Epithelial cell of esophagus (primary cell): ENCODE data around the gene IRF2.
"Not testable (repeated sequence)": the region's sequence is repeated elsewhere in the genome, so short reads cannot be mapped to it uniquely, and the experiment has no call there.

Experiments
- DNase-seq: peaks from one replicate; pipeline ENCODE4 v3.0.0; 2010; ENCODE audit warnings: low read depth
- H3K4me3 ChIP-seq: 2 replicates; pipeline ENCODE4 v1.5.1; 2011; ENCODE audit warnings: mild to moderate bottlenecking, low read length, control low read depth
- TF ChIP-seq, protein P1 (sequence below): IDR thresholded peaks from 2 replicates; pipeline ENCODE4 v1.5.1; 2011; ENCODE audit warnings: low read depth, mild to moderate bottlenecking, low read length, control low read depth, inconsistent platforms; ENCODE audit not compliant: insufficient read depth; ENCODE audit errors: missing control alignments

Gene IRF2

DNA sequence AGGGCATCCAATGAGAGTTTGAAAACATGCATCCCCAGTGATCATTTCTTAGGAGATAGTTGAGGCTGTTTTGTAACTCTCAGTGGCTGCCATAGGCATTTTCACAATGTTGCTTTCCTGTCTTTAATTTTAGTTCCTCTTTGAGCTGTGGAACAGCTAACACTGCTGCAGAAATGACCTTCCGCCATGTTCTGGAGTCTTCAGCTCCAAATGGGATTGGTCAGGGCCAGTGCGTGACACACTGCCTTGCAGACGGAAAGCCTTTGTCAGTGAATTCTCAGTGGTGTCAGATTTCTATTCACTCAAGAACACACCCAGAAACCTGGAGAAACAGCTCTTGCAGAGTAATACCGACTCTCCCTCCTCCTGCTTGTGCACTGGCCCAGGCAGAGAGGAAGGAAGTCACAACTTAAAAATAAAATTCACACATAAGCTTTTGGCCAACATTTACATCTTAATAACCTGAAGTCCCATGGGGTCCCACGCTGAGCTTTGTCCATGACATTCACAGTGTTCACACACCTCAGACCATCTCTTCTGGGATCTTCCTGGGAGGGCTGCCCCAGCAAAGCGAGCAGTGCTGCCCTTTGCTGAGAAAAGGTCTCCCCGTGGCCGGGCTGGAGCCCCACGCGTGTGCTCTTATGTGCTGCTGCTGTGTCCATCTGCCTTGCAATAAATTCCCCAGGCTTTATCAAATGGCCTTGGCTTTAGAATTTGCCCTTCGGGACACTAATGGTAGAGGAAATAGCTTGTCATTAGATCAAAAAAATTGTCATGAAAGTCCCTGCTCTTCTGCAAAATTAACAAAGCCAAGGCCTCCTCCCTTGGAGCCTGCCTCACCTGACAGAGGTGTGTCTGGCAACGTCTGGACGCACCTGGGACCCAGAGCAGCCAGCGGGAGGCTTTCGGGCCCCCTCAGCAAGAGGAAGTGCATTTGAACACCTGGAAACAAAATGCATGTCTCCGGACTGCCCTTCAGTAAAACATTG is 126.8 kb downstream of the IRF2 start:
- H3K4me3 ChIP-seq = no peak overlapping the region
- peak; percentile 95 for DNase-seq
- TF ChIP-seq, protein P1, sequence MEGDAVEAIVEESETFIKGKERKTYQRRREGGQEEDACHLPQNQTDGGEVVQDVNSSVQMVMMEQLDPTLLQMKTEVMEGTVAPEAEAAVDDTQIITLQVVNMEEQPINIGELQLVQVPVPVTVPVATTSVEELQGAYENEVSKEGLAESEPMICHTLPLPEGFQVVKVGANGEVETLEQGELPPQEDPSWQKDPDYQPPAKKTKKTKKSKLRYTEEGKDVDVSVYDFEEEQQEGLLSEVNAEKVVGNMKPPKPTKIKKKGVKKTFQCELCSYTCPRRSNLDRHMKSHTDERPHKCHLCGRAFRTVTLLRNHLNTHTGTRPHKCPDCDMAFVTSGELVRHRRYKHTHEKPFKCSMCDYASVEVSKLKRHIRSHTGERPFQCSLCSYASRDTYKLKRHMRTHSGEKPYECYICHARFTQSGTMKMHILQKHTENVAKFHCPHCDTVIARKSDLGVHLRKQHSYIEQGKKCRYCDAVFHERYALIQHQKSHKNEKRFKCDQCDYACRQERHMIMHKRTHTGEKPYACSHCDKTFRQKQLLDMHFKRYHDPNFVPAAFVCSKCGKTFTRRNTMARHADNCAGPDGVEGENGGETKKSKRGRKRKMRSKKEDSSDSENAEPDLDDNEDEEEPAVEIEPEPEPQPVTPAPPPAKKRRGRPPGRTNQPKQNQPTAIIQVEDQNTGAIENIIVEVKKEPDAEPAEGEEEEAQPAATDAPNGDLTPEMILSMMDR = no peak

DNA sequence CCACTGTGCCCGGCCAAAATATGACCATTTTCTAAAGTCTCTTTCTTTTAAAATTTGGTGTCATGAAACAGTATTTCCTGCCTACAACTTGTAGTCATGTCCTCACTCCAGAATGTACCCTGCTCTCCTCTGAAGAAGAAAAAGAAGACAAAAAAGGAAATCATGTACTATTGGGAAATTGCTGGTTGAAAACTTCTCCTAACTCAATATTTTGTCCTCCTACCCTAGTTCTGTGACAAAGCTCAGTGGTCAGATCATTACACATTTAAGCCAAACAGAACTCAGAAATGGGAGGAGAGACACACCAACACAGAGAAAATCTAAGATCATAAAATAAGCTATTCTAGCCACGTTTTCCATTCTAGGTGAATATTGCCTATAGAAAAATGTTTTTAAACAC is 127.7 kb downstream of the IRF2 start:
- DNase-seq = no peak
- TF ChIP-seq, protein P1 = no peak
- no peak overlapping the region for H3K4me3 ChIP-seq

DNA sequence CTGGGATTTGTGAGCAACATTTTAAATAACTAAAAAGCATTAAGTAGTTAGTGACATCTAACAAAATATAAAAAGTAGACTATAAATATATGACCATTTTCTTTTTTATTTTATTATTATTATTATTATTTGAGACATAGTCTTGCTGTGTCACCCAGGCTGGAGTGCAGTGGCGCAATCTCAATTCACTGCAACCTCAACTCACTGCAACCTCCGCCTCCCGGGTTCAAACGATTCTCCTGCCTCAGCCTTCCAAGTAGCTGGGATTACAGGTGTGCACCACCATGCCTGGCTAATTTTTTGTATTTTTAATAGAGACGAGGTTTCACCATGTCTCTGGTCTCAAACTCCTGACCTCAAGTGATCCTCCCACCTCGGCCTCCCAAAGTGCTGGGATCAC is 128.1 kb downstream of the IRF2 start:
- DNase-seq, H3K4me3 ChIP-seq: not testable (repeated sequence)

DNA sequence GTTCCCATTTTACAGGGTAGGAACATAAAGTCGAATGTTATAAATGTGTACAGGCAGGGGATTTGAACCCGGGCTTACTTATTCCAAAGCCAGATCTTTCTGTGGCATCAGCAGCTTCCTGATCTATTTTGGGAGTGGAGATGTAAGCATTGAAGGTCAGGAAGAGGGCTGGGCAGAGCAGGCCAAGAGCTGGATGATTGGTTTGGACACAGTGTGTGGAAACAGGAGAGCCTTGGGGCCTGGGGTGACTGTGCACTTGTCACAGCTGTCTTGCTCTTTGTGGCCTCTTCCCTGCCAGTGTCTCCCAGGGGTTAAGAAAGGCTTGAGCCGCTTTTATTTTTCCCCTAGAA is 128.8 kb downstream of the IRF2 start:
- no peak for DNase-seq
- H3K4me3 ChIP-seq = no peak overlapping the region
- TF ChIP-seq, protein P1 = no peak

DNA sequence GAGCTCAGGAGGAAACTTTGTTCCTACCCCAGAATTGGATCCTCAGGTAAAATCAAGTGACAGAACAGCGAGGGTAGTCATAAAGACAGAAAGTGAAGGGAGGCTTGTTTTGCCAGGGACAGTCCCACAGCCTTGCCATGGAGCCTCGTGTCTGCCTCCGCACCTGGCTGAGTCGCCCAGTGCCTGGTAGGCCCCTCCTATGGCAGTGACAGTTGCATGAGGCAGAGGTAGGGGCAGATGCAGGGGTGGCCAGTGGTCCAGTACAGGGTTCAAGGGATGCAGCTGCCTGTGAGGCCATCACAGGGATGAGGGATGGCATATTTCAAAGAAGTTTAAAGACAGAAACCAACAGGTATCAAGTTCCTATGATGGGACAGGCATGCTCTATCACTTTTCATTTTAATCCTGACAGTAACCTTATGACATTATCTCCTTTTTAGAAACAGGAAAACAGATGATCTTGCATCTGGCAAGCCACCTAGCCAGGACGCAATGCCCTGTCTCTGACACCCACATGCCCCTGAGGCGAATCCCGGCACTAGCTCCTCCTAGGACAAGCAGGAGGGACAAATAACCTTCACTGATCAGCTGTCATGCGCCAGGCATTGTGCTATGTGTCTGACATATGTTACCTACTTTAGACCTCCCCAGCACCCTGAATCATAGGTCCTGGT is 129.3 kb downstream of the IRF2 start:
- TF ChIP-seq, protein P1 = no peak
- H3K4me3 ChIP-seq = no peak overlapping the region
- no peak for DNase-seq

DNA sequence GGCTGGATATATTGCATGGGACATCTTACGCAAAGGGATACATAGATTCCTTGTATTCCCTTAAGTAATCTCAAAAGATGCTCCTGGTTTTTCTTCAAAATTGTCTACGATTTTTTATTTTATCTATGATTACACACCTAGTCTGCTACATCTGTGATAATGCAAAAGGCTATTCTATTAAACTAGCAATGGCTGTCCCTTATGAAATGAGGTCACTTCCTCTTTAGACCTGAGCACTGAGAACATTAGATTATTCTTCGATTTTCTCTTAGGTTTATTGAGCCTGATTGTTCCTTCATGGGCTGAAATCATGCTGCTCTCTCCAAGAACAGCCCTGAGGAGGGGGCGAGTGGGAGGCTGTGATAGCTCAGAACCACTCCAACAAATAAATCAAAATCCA is 129.9 kb downstream of the IRF2 start:
- no peak for DNase-seq
- TF ChIP-seq, protein P1 = no peak
- no peak overlapping the region for H3K4me3 ChIP-seq

DNA sequence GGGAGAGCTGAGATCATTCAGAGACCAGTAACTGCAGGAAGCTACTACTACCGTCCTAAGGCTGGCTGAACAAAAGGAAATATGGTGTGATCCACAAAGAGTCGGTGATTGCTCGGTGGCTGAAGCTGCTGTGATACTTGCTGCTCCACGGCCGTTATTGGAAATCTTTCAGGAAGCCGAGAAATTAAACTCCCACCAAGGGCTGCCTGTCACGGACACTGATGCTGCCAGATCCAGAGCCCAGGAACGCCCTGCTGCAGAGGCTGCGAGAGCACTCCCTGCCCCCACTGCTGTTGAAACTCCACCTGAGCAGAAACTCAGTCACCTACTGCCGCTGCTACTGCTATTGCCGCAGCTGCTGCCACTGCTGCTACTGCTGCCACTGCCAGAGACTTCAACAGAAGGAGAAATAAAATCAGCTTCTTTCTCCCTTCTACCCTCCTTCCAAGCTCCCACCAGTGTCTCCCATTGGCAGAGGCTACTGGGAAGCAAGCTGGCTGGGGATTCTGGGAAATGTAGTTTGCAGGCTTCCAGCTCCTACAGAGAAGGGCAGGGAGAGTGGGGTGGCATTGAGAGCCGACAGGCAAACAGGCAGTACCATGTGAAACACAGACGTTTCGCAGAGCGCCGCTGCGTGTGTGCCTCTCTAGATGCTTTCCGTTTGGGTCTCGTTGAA is 130.7 kb downstream of the IRF2 start:
- TF ChIP-seq, protein P1 = no peak
- peak; percentile 77 for DNase-seq
- peak overlapping the region; percentile 68 for H3K4me3 ChIP-seq

DNA sequence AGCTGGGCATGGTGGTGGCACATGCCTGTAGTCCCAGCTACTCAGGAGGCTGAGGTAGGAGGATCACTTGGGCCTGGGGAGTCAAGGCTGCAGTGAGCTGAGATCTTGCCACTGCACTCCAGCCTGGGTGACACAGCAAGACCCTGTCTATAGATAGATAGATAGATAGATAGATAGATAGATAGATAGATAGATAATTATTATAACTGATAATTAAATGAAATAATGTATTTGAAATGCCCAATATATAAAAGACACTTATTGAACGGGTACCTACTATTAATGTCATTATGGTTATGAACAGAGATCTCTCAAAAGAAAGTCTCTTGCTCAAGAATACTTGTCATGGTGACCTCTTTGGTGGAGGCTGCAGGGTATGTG is 131.5 kb downstream of the IRF2 start:
- DNase-seq, H3K4me3 ChIP-seq: not testable (repeated sequence)
